ENCODE data around the gene CDC123. TPM values are rescaled to one million over a fixed set of nuclear protein-coding genes. Genes with fewer than 3 reads are reported as not detected.

CDC123 gene
- total and polyA plus RNA-seq, 2 donors (not counting 1 experiment from before 2014, with no cell fraction given), result 48.9 to 56.0 TPM

GRCh38 chr10:12184165-12184564 is 11.8 kb upstream of the CDC123 start:
- 96% methylated on average over 4 of the region's 7 CpGs for WGBS (ENCODE audit: insufficient coverage)
- ChIA-PET CTCF (no interaction called here), POLR2A (interaction anchor here (0.6 kb wide), 1 partner anchor 59 kb away, joined by 5 read pairs; no protein-coding TSS in a partner anchor)
- ATAC-seq (ENCODE audit: low read depth) (no peak), DNase-seq (no peak)
- H3K4me3 Mint-ChIP-seq, result no peak overlapping the region
- peaks cover 6 to 40% of the 10 kb centered on the region in 2 experiments for H3K36me3 ChIP-seq (replicated peaks in 1 of 2; ENCODE audit: control extremely low read depth in 1 of 2, control insufficient read depth in 1 of 2, extremely low read depth in 1 of 2, insufficient read depth in 2 of 2, low read length in 1 of 2)
- no peak overlapping the region for H3K9ac ChIP-seq (ENCODE audit: low read length)
- H2AFZ ChIP-seq (ENCODE audit: insufficient read depth, low read depth, low read length, poor library complexity, severe bottlenecking), result no peak overlapping the region
- H3K4me3 ChIP-seq (ENCODE audit: control extremely low read depth in 1 of 5, extremely low read depth in 1 of 5, insufficient read depth in 1 of 5, low read depth in 2 of 5, low read length in 4 of 5), result no peak overlapping the region
- H3K27ac ChIP-seq (ENCODE audit: low read length in 2 of 2), result no peak overlapping the region
- no peaks in the 10 kb centered on the region for H3K27me3 ChIP-seq (replicated peaks in 1 of 4; ENCODE audit: control extremely low read depth in 1 of 4, control insufficient read depth in 3 of 4, insufficient read depth in 4 of 4, low read length in 3 of 4)
- no peaks in the 10 kb centered on the region for H3K9me3 ChIP-seq (ENCODE audit: control extremely low read depth in 1 of 3, control insufficient read depth in 2 of 3, insufficient read depth in 1 of 3, low read length in 2 of 3)
- H3K4me1 ChIP-seq (ENCODE audit: control insufficient read depth in 2 of 2, insufficient read depth in 2 of 2, low read length in 2 of 2), result no peaks in the 10 kb centered on the region
- no peaks in the 10 kb centered on the region for H3K9me3 Mint-ChIP-seq (ENCODE audit: insufficient read depth)
- H3K4me2 ChIP-seq (replicated peaks; ENCODE audit: low read depth, low read length, poor library complexity, severe bottlenecking), result no peak overlapping the region
- no peak overlapping the region for H3K27ac Mint-ChIP-seq
- H3K79me2 ChIP-seq (ENCODE audit: control insufficient read depth, insufficient read depth, low read length), result peaks cover 25% of the 10 kb centered on the region
- no peaks in the 10 kb centered on the region for H3K27me3 Mint-ChIP-seq
- intact Hi-C loops (cut with micrococcal nuclease), result no loop called here
- H4K20me1 ChIP-seq (ENCODE audit: control insufficient read depth, insufficient read depth, low read length, poor library complexity, severe bottlenecking), result peaks cover 7% of the 10 kb centered on the region
- peaks cover 8% of the 10 kb centered on the region for H3K4me1 Mint-ChIP-seq
- no peak for TF ChIP-seq EZH2 (IDR thresholded peaks at IDR 0.05; ENCODE audit: borderline replicate concordance, insufficient read depth, low read depth, low read length, poor library complexity, severe bottlenecking)
- TF ChIP-seq CTCF (IDR thresholded peaks at IDR 0.05), result no peak

- peaks cover 5% of the 10 kb centered on the region for H3K4me1 Mint-ChIP-seq
- POLR2A ChIA-PET, result interaction anchor here (0.6 kb wide), 1 partner anchor 142 kb away, joined by 8 read pairs; no protein-coding TSS in a partner anchor
- H3K9me3 Mint-ChIP-seq (ENCODE audit: insufficient read depth), result no peaks in the 10 kb centered on the region
- TF ChIP-seq EZH2 (IDR thresholded peaks at IDR 0.05; ENCODE audit: borderline replicate concordance, insufficient read depth, low read depth, low read length, poor library complexity, severe bottlenecking) (no peak), CTCF (IDR thresholded peaks at IDR 0.05) (no peak)
- Histone ChIP-seq H3K4me2 (replicated peaks; ENCODE audit: low read depth, low read length, poor library complexity, severe bottlenecking) (no peak overlapping the region), H3K36me3 (replicated peaks in 1 of 2; ENCODE audit: control extremely low read depth in 1 of 2, control insufficient read depth in 1 of 2, extremely low read depth in 1 of 2, insufficient read depth in 2 of 2, low read length in 1 of 2) (peaks cover 6 to 33% of the 10 kb centered on the region in 2 experiments), H3K27me3 (replicated peaks in 1 of 4; ENCODE audit: control extremely low read depth in 1 of 4, control insufficient read depth in 3 of 4, insufficient read depth in 4 of 4, low read length in 3 of 4) (no peaks in the 10 kb centered on the region), H2AFZ (ENCODE audit: insufficient read depth, low read depth, low read length, poor library complexity, severe bottlenecking) (no peak overlapping the region), H3K9ac (ENCODE audit: low read length) (no peak overlapping the region), H3K9me3 (ENCODE audit: control extremely low read depth in 1 of 3, control insufficient read depth in 2 of 3, insufficient read depth in 1 of 3, low read length in 2 of 3) (no peaks in the 10 kb centered on the region), H4K20me1 (ENCODE audit: control insufficient read depth, insufficient read depth, low read length, poor library complexity, severe bottlenecking) (peaks cover 8% of the 10 kb centered on the region), H3K4me1 (ENCODE audit: control insufficient read depth in 2 of 2, insufficient read depth in 2 of 2, low read length in 2 of 2) (no peaks in the 10 kb centered on the region), H3K79me2 (ENCODE audit: control insufficient read depth, insufficient read depth, low read length) (peaks cover 46% of the 10 kb centered on the region), H3K4me3 (ENCODE audit: control extremely low read depth in 1 of 5, extremely low read depth in 1 of 5, insufficient read depth in 1 of 5, low read depth in 2 of 5, low read length in 4 of 5) (no peak overlapping the region), H3K27ac (ENCODE audit: low read length in 2 of 2) (no peak overlapping the region)
- no peak overlapping the region for H3K27ac Mint-ChIP-seq
- ATAC-seq (ENCODE audit: low read depth), result no peak
- no peaks in the 10 kb centered on the region for H3K27me3 Mint-ChIP-seq
- WGBS (ENCODE audit: insufficient coverage), result 78% methylated on average over 6 of the region's 8 CpGs
- no peak for DNase-seq
- no peak overlapping the region for H3K4me3 Mint-ChIP-seq
- CTCF ChIA-PET, result interaction anchor here (0.7 kb wide), 1 partner anchor 220 kb away, joined by 4 read pairs; no protein-coding TSS in a partner anchor
- intact Hi-C loops (cut with micrococcal nuclease), result no loop called here
Measured at GRCh38 chr10:12186323-12186722, 9.7 kb upstream of the CDC123 start.
